DMS79 (cell line): ENCODE results near the gene PCDHGA11.
"Not testable (repeated sequence)": the region's sequence is repeated elsewhere in the genome, so short reads cannot be mapped to it uniquely, and the experiment has no call there.

Experiments used
- DNase-seq: peaks from one replicate; lab custom pipeline; 2025; lab: John Stamatoyannopoulos, UW

The PCDHGA11 gene

GRCh38 chr5:141420855-141421488, at the start of gene PCDHGA11:
PCDHGA11 (plus strand) TSS chr5:141421051; CDS start chr5:141421228, 177 bp downstream.
- DNase-seq: no peak

- DNase-seq: no peak
Measured at GRCh38 chr5:141371572-141372475, 49.0 kb upstream of the PCDHGA11 start.

- no peak for DNase-seq
Measured at GRCh38 chr5:141373673-141374317, 47.1 kb upstream of the PCDHGA11 start, which contains the start of gene PCDHGA6. PCDHGA6 (plus strand) TSS chr5:141373891; CDS start chr5:141374084, 193 bp downstream.

GRCh38 chr5:141374627-141375026, 46.2 kb upstream of the PCDHGA11 start:
- no peak for DNase-seq

GRCh38 chr5:141375444-141376155, 45.3 kb upstream of the PCDHGA11 start:
- not testable (repeated sequence) for DNase-seq

- no peak for DNase-seq
Measured at GRCh38 chr5:141382469-141383294, 38.2 kb upstream of the PCDHGA11 start, which contains the start of gene PCDHGA7. PCDHGA7 (plus strand) TSS chr5:141382742; CDS start chr5:141382900, 158 bp downstream.

- no peak for DNase-seq
Measured at GRCh38 chr5:141383345-141383744, 37.5 kb upstream of the PCDHGA11 start.

- DNase-seq: no peak
Measured at GRCh38 chr5:141384471-141385267, 36.2 kb upstream of the PCDHGA11 start.

GRCh38 chr5:141387557-141388311, 33.1 kb upstream of the PCDHGA11 start, which contains the start of gene PCDHGB4:
PCDHGB4 (plus strand) TSS chr5:141387698; CDS start chr5:141387885, 187 bp downstream.
- not testable (repeated sequence) for DNase-seq

- no peak for DNase-seq
Measured at GRCh38 chr5:141388661-141389060, 32.2 kb upstream of the PCDHGA11 start.

- DNase-seq: no peak
Measured at GRCh38 chr5:141389153-141390042, 31.5 kb upstream of the PCDHGA11 start.

GRCh38 chr5:141392429-141393198, 28.2 kb upstream of the PCDHGA11 start, which contains the start of gene PCDHGA8:
PCDHGA8 (plus strand) TSS chr5:141392633; CDS start chr5:141392814, 181 bp downstream.
- DNase-seq: no peak

- DNase-seq: no peak
Measured at GRCh38 chr5:141393267-141393666, 27.6 kb upstream of the PCDHGA11 start.

GRCh38 chr5:141394401-141395187, 26.3 kb upstream of the PCDHGA11 start:
- DNase-seq: not testable (repeated sequence)

- DNase-seq: not testable (repeated sequence)
Measured at GRCh38 chr5:141397756-141398551, 22.9 kb upstream of the PCDHGA11 start, which contains the start of gene PCDHGB5. PCDHGB5 (plus strand) TSS chr5:141397947; CDS start chr5:141398128, 181 bp downstream.
